IMR-90 (cell line): Measurements from ENCODE around the gene NKX2-8. TPM values are rescaled to one million over a fixed set of nuclear protein-coding genes. Genes with fewer than 3 reads are reported as not detected.

Experiments
- ATAC-seq: fragments of 200-7000 bp; cut with Tn5 transposase; 2 replicates; pipeline ENCODE4 v1.9.1; 2020; ENCODE audit warnings: low read depth, mild to moderate bottlenecking, moderate library complexity
- BruUV-seq: library from RNA; stranded (reverse); fragments of 400-500 nt; replicated peaks from 2 replicates; lab custom pipeline; 2021; lab: Mats Ljungman, UMichigan
- CTCF ChIA-PET: fragments of 300-600 bp; formaldehyde crosslinking; extraction: SDS; loops from one replicate; lab custom pipeline; 2021; ENCODE audit warnings: antibody characterized with exemption; lab: Yijun Ruan, JAX
- POLR2A ChIA-PET: fragments of 300-600 bp; sonication (Branson Sonifier 250); formaldehyde crosslinking; loops from one replicate; lab custom pipeline; 2022; ENCODE audit warnings: antibody characterized with exemption; ENCODE audit not compliant: unreplicated experiment; lab: Charles Lee
- DNase-seq: peaks from one replicate; pipeline ENCODE4 v3.0.0; 2013
- H2AFZ ChIP-seq: replicated peaks from 2 replicates; pipeline ENCODE3; 2013; ENCODE audit warnings: low read length, mild to moderate bottlenecking; ENCODE audit not compliant: poor library complexity
- H2AK5ac ChIP-seq: 2 replicates; pipeline ENCODE4 v1.6.1; 2013; ENCODE audit warnings: low read depth, low read length, inconsistent platforms
- H2AK9ac ChIP-seq: replicated peaks from 2 replicates; pipeline ENCODE3; 2013; ENCODE audit warnings: mild to moderate bottlenecking, low read depth, low read length, moderate library complexity; ENCODE audit not compliant: poor library complexity
- H2BK120ac ChIP-seq: 2 replicates; pipeline ENCODE4 v1.6.1; 2013; ENCODE audit warnings: low read depth, low read length, inconsistent platforms
- H2BK15ac ChIP-seq: 3 replicates; pipeline ENCODE4 v1.6.1; 2013; ENCODE audit warnings: low read depth, low read length, inconsistent platforms
- H2BK20ac ChIP-seq: 2 replicates; pipeline ENCODE4 v1.6.1; 2013; ENCODE audit warnings: low read depth, mild to moderate bottlenecking, inconsistent platforms, low read length, moderate library complexity
- H2BK5ac ChIP-seq: 2 replicates; pipeline ENCODE4 v1.6.1; 2013; ENCODE audit warnings: mild to moderate bottlenecking, low read depth, low read length, inconsistent platforms; ENCODE audit not compliant: poor library complexity, severe bottlenecking
- H3K14ac ChIP-seq: replicated peaks from 2 replicates; pipeline ENCODE4 v1.6.1; 2013; ENCODE audit warnings: low read depth, low read length, inconsistent platforms
- H3K18ac ChIP-seq: 2 replicates; pipeline ENCODE4 v1.6.1; 2013; ENCODE audit warnings: low read depth, low read length, control low read depth
- H3K23ac ChIP-seq: 2 replicates; pipeline ENCODE4 v1.6.1; 2013; ENCODE audit warnings: low read depth, low read length, inconsistent platforms
- H3K27ac ChIP-seq: 2 replicates; pipeline ENCODE4 v1.5.1; 2013; ENCODE audit warnings: mild to moderate bottlenecking, control low read depth, low read length; ENCODE audit not compliant: insufficient read depth
- H3K27me3 ChIP-seq: 2 replicates; pipeline ENCODE4 v1.6.1; 2013; ENCODE audit warnings: low read length; ENCODE audit not compliant: control insufficient read depth, insufficient read depth
- H3K36me3 ChIP-seq: 2 replicates; pipeline ENCODE4 v1.6.1; 2013; ENCODE audit warnings: low read length, mixed read lengths; ENCODE audit not compliant: control insufficient read depth, insufficient read depth
- H3K4ac ChIP-seq: 2 replicates; pipeline ENCODE4 v1.6.1; 2013; ENCODE audit warnings: low read depth, low read length, inconsistent platforms
- H3K4me1 ChIP-seq: 2 replicates; pipeline ENCODE4 v1.6.1; 2013; ENCODE audit warnings: low read length, mixed read lengths; ENCODE audit not compliant: control insufficient read depth, insufficient read depth
- H3K4me2 ChIP-seq: 2 replicates; pipeline ENCODE4 v1.6.1; 2013; ENCODE audit warnings: low read depth, mild to moderate bottlenecking, control low read depth, low read length, moderate library complexity
- H3K4me3 ChIP-seq: 2 replicates; pipeline ENCODE4 v1.5.1; 2013; ENCODE audit warnings: low read depth, mild to moderate bottlenecking, control low read depth, low read length, moderate library complexity; ENCODE audit not compliant: insufficient read depth
- H3K56ac ChIP-seq: 2 replicates; pipeline ENCODE4 v1.6.1; 2013; ENCODE audit warnings: low read length, inconsistent platforms; ENCODE audit not compliant: insufficient read depth; ENCODE audit errors: extremely low read depth
- H3K79me1 ChIP-seq, 2 experiments: 2 replicates each; pipeline ENCODE4 v1.6.1; 2013; ENCODE audit warnings: low read length in 2 of 2, inconsistent platforms in 1 of 2, low read depth in 1 of 2
- H3K9ac ChIP-seq: 2 replicates; pipeline ENCODE4 v1.6.1; 2013; ENCODE audit warnings: low read depth, low read length, control low read depth
- H3K9me1 ChIP-seq: 2 replicates; pipeline ENCODE4 v1.6.1; 2013; ENCODE audit warnings: low read length, inconsistent platforms; ENCODE audit not compliant: insufficient read depth
- H3K9me3 ChIP-seq: 2 replicates; pipeline ENCODE4 v1.6.1; 2013; ENCODE audit warnings: low read length; ENCODE audit not compliant: control insufficient read depth, insufficient read depth
- H4K20me1 ChIP-seq: 2 replicates; pipeline ENCODE4 v1.6.1; 2013; ENCODE audit warnings: low read length, inconsistent platforms; ENCODE audit not compliant: insufficient read depth
- H4K5ac ChIP-seq: 2 replicates; pipeline ENCODE4 v1.6.1; 2013; ENCODE audit warnings: mild to moderate bottlenecking, low read depth, low read length, control low read depth
- H4K8ac ChIP-seq, 2 experiments: 2 replicates each; pipeline ENCODE4 v1.6.1; 2013; ENCODE audit warnings: low read depth in 2 of 2, low read length in 2 of 2, control low read depth in 1 of 2, inconsistent platforms in 1 of 2
- H4K91ac ChIP-seq: 2 replicates; pipeline ENCODE4 v1.6.1; 2013; ENCODE audit warnings: low read depth, low read length, inconsistent platforms; ENCODE audit not compliant: insufficient read depth
- BHLHE40 ChIP-seq: fragments of 150-350 bp; IDR thresholded peaks from 2 replicates; pipeline ENCODE4 v1.6.1; 2016; ENCODE audit warnings: mild to moderate bottlenecking, low read depth, low read length
- CEBPB ChIP-seq: IDR thresholded peaks from 2 replicates; pipeline ENCODE4 v1.6.1; 2012; ENCODE audit warnings: low read depth, low read length, improper control_type of control experiment
- CHD1 ChIP-seq: IDR thresholded peaks from 2 replicates; pipeline ENCODE4 v1.6.1; 2012; ENCODE audit warnings: low read depth, low read length, improper control_type of control experiment
- CTCF ChIP-seq: conservative IDR thresholded peaks from 2 replicates; pipeline ENCODE4 v1.5.1; 2012; ENCODE audit warnings: mild to moderate bottlenecking, low read depth, low read length, improper control_type of control experiment
- ELK1 ChIP-seq: fragments of 150-350 bp; IDR thresholded peaks from 2 replicates; pipeline ENCODE4 v1.6.1; 2016; ENCODE audit warnings: low read depth, mild to moderate bottlenecking, low read length, moderate library complexity, borderline replicate concordance
- MAFK ChIP-seq: IDR thresholded peaks from 2 replicates; pipeline ENCODE4 v1.6.1; 2012; ENCODE audit warnings: low read depth, low read length, improper control_type of control experiment
- MAZ ChIP-seq: IDR thresholded peaks from 2 replicates; pipeline ENCODE4 v1.6.1; 2012; ENCODE audit warnings: low read depth, mild to moderate bottlenecking, low read length, improper control_type of control experiment, moderate library complexity, borderline replicate concordance
- MXI1 ChIP-seq: IDR thresholded peaks from 2 replicates; pipeline ENCODE4 v1.6.1; 2012; ENCODE audit warnings: low read depth, mild to moderate bottlenecking, low read length, moderate library complexity, borderline replicate concordance
- NFE2L2 ChIP-seq: fragments of 150-350 bp; IDR thresholded peaks from 2 replicates; pipeline ENCODE4 v1.6.1; 2016; ENCODE audit warnings: low read depth, mild to moderate bottlenecking, low read length
- RAD21 ChIP-seq: IDR thresholded peaks from 2 replicates; pipeline ENCODE4 v1.6.1; 2012; ENCODE audit warnings: low read length, improper control_type of control experiment
- RFX5 ChIP-seq: IDR thresholded peaks from 2 replicates; pipeline ENCODE4 v1.8.0; 2012; ENCODE audit warnings: low read depth, mild to moderate bottlenecking, low read length, moderate library complexity
- SMC3 ChIP-seq: fragments of 150-350 bp; IDR thresholded peaks from 2 replicates; pipeline ENCODE4 v1.6.1; 2016; ENCODE audit warnings: low read depth, mild to moderate bottlenecking, antibody characterized with exemption, low read length, moderate library complexity
- USF2 ChIP-seq: fragments of 150-350 bp; IDR thresholded peaks from 2 replicates; pipeline ENCODE4 v1.6.1; 2017; ENCODE audit warnings: mild to moderate bottlenecking, antibody characterized with exemption, low read length, low read depth
- WGBS, 2 experiments: methylation state at CpG; one replicate each; pipeline versions ENCODE4 v1.1.5 to v1.1.7; 2013; ENCODE audit warnings: missing lambda C conversion rate in 2 of 2; ENCODE audit not compliant: insufficient read length in 1 of 2; ENCODE audit errors: extremely low coverage in 2 of 2; 5-methylcytosine and 5-hydroxymethylcytosine counted together
- dilution Hi-C: fragments of 300-500 bp; cut with HindIII; formaldehyde crosslinking; loops from one replicate; pipeline ENCODE4 v1.14.3; 2018; ENCODE audit warnings: low sequenced_read_pairs; ENCODE audit not compliant: unreplicated experiment
- in situ Hi-C: fragments of 300-500 bp; cut with MboI; formaldehyde crosslinking; loops from 3 replicates; pipeline ENCODE4 v1.14.3; 2019; ENCODE audit warnings: low sequenced_read_pairs, inconsistent platforms, mixed read lengths
- intact Hi-C: fragments of 100-400 bp; cut with micrococcal nuclease; formaldehyde crosslinking; loops from 2 replicates; pipeline ENCODE4 v1.10.0; 2022
- polyA plus RNA-seq, 3 experiments: library from polyadenylated mRNA; depleted of rRNA; stranded (reverse); fragments of >200 nt; gene quantifications; 2 replicates each; pipeline ENCODE4 v1.2.3, GENCODE V29; 2012; ENCODE audit warnings: low replicate concordance in 1 of 3
- total RNA-seq: library from RNA; depleted of rRNA; stranded (reverse); fragments of >200 nt; gene quantifications from 2 replicates; pipeline ENCODE4 v1.2.3, GENCODE V29; 2012

NKX2-8 gene
- total and polyA plus RNA-seq, 2 of the 4 experiments (the other 2 are of a cell fraction) = not detected

- H3K4ac ChIP-seq = no peak overlapping the region
- no peak overlapping the region for H4K8ac ChIP-seq
- H3K23ac ChIP-seq = no peak overlapping the region
- ATAC-seq (no peak), DNase-seq (no peak)
- H2BK20ac ChIP-seq = no peak overlapping the region
- CTCF ChIA-PET = interaction anchor here (0.5 kb wide), 1 partner anchor 527 kb away, joined by 3 read pairs; no protein-coding TSS in a partner anchor
- no peak overlapping the region for H2BK15ac ChIP-seq
- in situ Hi-C loops = no loop called here
- dilution Hi-C loops = no loop called here
- no peak overlapping the region for H2BK120ac ChIP-seq
- H3K36me3 ChIP-seq = no peaks in the 10 kb centered on the region
- H3K27me3 ChIP-seq = no peaks in the 10 kb centered on the region
- no peaks in the 10 kb centered on the region for H3K79me1 ChIP-seq
- H3K9ac ChIP-seq = no peak overlapping the region
- H2AK5ac ChIP-seq = no peak overlapping the region
- 50% methylated on average over 1 of the region's 3 CpGs; no CpG with 5 or more reads in 1 of the 2 experiments for WGBS, 2 experiments
- no peak overlapping the region for H2AFZ ChIP-seq
- no peak overlapping the region for H2AK9ac ChIP-seq
- BruUV-seq = no TSS peak
- H3K18ac ChIP-seq = no peak overlapping the region
- H3K9me1 ChIP-seq = no peaks in the 10 kb centered on the region
- no peaks in the 10 kb centered on the region for H3K9me3 ChIP-seq
- H3K14ac ChIP-seq = no peak overlapping the region
- H4K5ac ChIP-seq = no peak overlapping the region
- H3K27ac ChIP-seq = no peak overlapping the region
- TF ChIP-seq CHD1 (no peak), CEBPB (no peak), BHLHE40 (no peak), ELK1 (no peak), MAFK (no peak), MXI1 (no peak), MAZ (no peak), RAD21 (no peak), NFE2L2 (no peak), USF2 (no peak), SMC3 (no peak), RFX5 (no peak), CTCF (no peak)
- POLR2A ChIA-PET = no interaction called here
- H3K4me3 ChIP-seq = no peak overlapping the region
- intact Hi-C loops = no loop called here
- no peak overlapping the region for H3K4me2 ChIP-seq
- no peak overlapping the region for H3K56ac ChIP-seq
- no peak overlapping the region for H4K91ac ChIP-seq
- no peak overlapping the region for H2BK5ac ChIP-seq
- H3K4me1 ChIP-seq = no peaks in the 10 kb centered on the region
- H4K20me1 ChIP-seq = no peaks in the 10 kb centered on the region
Observed at GRCh38 chr14:36627981-36628380, 45.6 kb upstream of the NKX2-8 start.
